Mesendoderm (in vitro differentiated cells): ENCODE measurements around the gene PTPRJ.
"Not testable (repeated sequence)": the region's sequence is repeated elsewhere in the genome, so short reads cannot be mapped to it uniquely, and the experiment has no call there.

Experiments
- DNase-seq: peaks from one replicate; pipeline ENCODE4 v3.0.0; 2013
- H2AK5ac ChIP-seq: 2 replicates; pipeline ENCODE4 v1.6.1; 2013; ENCODE audit warnings: low read length, inconsistent platforms
- H2BK120ac ChIP-seq: 2 replicates; pipeline ENCODE4 v1.6.1; 2013; ENCODE audit warnings: low read depth, mild to moderate bottlenecking, low read length, moderate library complexity, mixed read lengths
- H2BK15ac ChIP-seq: replicated peaks from 2 replicates; pipeline ENCODE4 v1.6.1; 2013; ENCODE audit warnings: low read depth, mild to moderate bottlenecking, moderate library complexity
- H2BK5ac ChIP-seq: 2 replicates; pipeline ENCODE4 v1.6.1; 2013; ENCODE audit warnings: low read length, inconsistent platforms
- H3K18ac ChIP-seq: 2 replicates; pipeline ENCODE4 v1.6.1; 2013; ENCODE audit warnings: mild to moderate bottlenecking, low read length, mixed read lengths
- H3K23ac ChIP-seq: one replicate; pipeline ENCODE4 v1.6.1; 2013; ENCODE audit warnings: low read length
- H3K27ac ChIP-seq: 2 replicates; pipeline ENCODE4 v1.5.1; 2013; ENCODE audit warnings: low read depth, mild to moderate bottlenecking, inconsistent platforms, low read length, moderate library complexity
- H3K27me3 ChIP-seq: 2 replicates; pipeline ENCODE4 v1.6.1; 2013; ENCODE audit warnings: low read length, control low read depth, mild to moderate bottlenecking, inconsistent platforms; ENCODE audit not compliant: insufficient read depth, poor library complexity
- H3K36me3 ChIP-seq: 2 replicates; pipeline ENCODE4 v1.6.1; 2013; ENCODE audit warnings: low read length, inconsistent platforms; ENCODE audit not compliant: control insufficient read depth, insufficient read depth
- H3K4ac ChIP-seq: one replicate; pipeline ENCODE4 v1.6.1; 2013; ENCODE audit warnings: low read depth, mild to moderate bottlenecking, low read length, moderate library complexity
- H3K4me1 ChIP-seq: 2 replicates; pipeline ENCODE4 v1.6.1; 2013; ENCODE audit warnings: low read depth, low read length, inconsistent platforms; ENCODE audit not compliant: control insufficient read depth
- H3K4me2 ChIP-seq: 2 replicates; pipeline ENCODE4 v1.6.1; 2013; ENCODE audit warnings: low read length
- H3K4me3 ChIP-seq: 2 replicates; pipeline ENCODE4 v1.5.1; 2013; ENCODE audit warnings: mild to moderate bottlenecking, low read length
- H3K56ac ChIP-seq: one replicate; pipeline ENCODE4 v1.6.1; 2013; ENCODE audit warnings: low read length
- H3K79me1 ChIP-seq: 2 replicates; pipeline ENCODE4 v1.6.1; 2013; ENCODE audit warnings: low read length, inconsistent platforms
- H3K79me2 ChIP-seq: 2 replicates; pipeline ENCODE4 v1.6.1; 2013; ENCODE audit warnings: mild to moderate bottlenecking, low read length; ENCODE audit not compliant: control insufficient read depth, insufficient read depth
- H3K9ac ChIP-seq: 2 replicates; pipeline ENCODE4 v1.6.1; 2013; ENCODE audit warnings: low read length, inconsistent platforms
- H4K5ac ChIP-seq: one replicate; pipeline ENCODE4 v1.6.1; 2013; ENCODE audit warnings: low read length
- H4K8ac ChIP-seq: one replicate; pipeline ENCODE4 v1.6.1; 2013; ENCODE audit warnings: low read depth, mild to moderate bottlenecking, control low read depth, low read length, moderate library complexity
- WGBS: extraction: QIAGEN DNeasy Blood & Tissue Kit; methylation state at CpG from one replicate; pipeline ENCODE4 v1.1.7; 2013; ENCODE audit warnings: low lambda C conversion rate, missing lambda C conversion rate; ENCODE audit not compliant: insufficient coverage; ENCODE audit errors: extremely low coverage; 5-methylcytosine and 5-hydroxymethylcytosine counted together

PTPRJ gene

DNA sequence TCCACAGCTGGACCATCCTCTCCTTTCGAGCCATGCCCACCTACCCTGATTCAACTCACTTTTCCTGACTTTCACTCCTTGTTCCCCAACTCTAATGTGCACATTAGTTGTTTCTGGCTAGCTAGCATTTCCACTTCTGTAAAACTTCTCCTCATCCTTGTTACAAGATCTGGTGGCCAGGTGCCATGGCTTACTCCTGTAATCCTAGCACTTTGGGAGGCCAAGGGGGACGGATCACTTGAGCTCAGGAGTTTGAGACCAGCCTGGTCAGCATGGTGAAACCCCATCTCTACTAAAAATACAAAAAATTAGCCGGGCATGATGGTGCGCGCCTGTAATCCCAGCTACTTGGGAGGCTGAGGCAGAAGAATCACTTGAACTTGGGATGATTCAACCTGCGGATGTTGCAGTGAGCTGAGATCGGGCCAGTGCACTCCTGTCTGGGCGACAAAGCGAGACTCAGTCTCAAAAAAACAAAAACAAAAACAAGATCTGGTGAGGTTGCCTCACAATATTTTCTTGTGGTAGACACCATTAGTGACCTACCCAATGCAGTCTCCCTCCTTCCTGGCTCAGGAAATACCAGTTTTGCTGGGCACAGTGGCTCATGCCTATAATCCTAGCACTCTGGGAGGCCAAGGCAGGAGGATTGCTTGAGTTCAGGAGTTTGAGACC, 31.2 kb upstream of the PTPRJ start:
- H2BK120ac ChIP-seq, H2BK15ac ChIP-seq, H3K18ac ChIP-seq, H3K4ac ChIP-seq, H3K36me3 ChIP-seq, H3K27me3 ChIP-seq, H2AK5ac ChIP-seq, DNase-seq, H3K79me1 ChIP-seq, H4K8ac ChIP-seq, H3K4me1 ChIP-seq, H3K9ac ChIP-seq, H2BK5ac ChIP-seq, H3K79me2 ChIP-seq, H3K4me3 ChIP-seq, H3K4me2 ChIP-seq, H3K27ac ChIP-seq, H4K5ac ChIP-seq, H3K23ac ChIP-seq: not testable (repeated sequence)
- WGBS: no CpG with 5 or more reads among the region's 9 CpGs
- H3K56ac ChIP-seq: peak overlapping the region; percentile 53

- no peak overlapping the region for H3K4ac ChIP-seq
- H2BK15ac ChIP-seq: no peak overlapping the region
- peaks cover 1% of the 10 kb centered on the region for H3K4me1 ChIP-seq
- H2AK5ac ChIP-seq: no peak overlapping the region
- H3K27ac ChIP-seq: no peak overlapping the region
- H4K5ac ChIP-seq: no peak overlapping the region
- no peak overlapping the region for H3K9ac ChIP-seq
- H3K23ac ChIP-seq: no peak overlapping the region
- no peak overlapping the region for H4K8ac ChIP-seq
- no peaks in the 10 kb centered on the region for H3K79me1 ChIP-seq
- H3K36me3 ChIP-seq: no peaks in the 10 kb centered on the region
- DNase-seq: no peak
- H3K18ac ChIP-seq: no peak overlapping the region
- no peak overlapping the region for H2BK5ac ChIP-seq
- no peak overlapping the region for H3K4me3 ChIP-seq
- no peak overlapping the region for H2BK120ac ChIP-seq
- no CpG with 5 or more reads among the region's 5 CpGs for WGBS
- H3K79me2 ChIP-seq: no peaks in the 10 kb centered on the region
- no peak overlapping the region for H3K56ac ChIP-seq
- no peaks in the 10 kb centered on the region for H3K27me3 ChIP-seq
- H3K4me2 ChIP-seq: no peak overlapping the region
Observed at GRCh38 chr11:47950396-47950795, 30.0 kb upstream of the PTPRJ start.

- H3K9ac ChIP-seq, H3K27ac ChIP-seq, H3K27me3 ChIP-seq, H3K79me1 ChIP-seq, H4K5ac ChIP-seq, H3K4me3 ChIP-seq, H2BK15ac ChIP-seq, H2BK120ac ChIP-seq, H2BK5ac ChIP-seq, H2AK5ac ChIP-seq, H3K4me2 ChIP-seq, DNase-seq, H4K8ac ChIP-seq, H3K79me2 ChIP-seq, H3K4ac ChIP-seq, H3K56ac ChIP-seq, H3K36me3 ChIP-seq, H3K4me1 ChIP-seq, H3K18ac ChIP-seq, H3K23ac ChIP-seq: not testable (repeated sequence)
- no CpG with 5 or more reads among the region's 12 CpGs for WGBS
Observed at GRCh38 chr11:47951504-47951903, 28.9 kb upstream of the PTPRJ start.

- H3K4ac ChIP-seq: no peak overlapping the region
- H3K4me2 ChIP-seq: no peak overlapping the region
- H2BK120ac ChIP-seq: no peak overlapping the region
- H3K79me2 ChIP-seq: no peaks in the 10 kb centered on the region
- no CpG with 5 or more reads among the region's 4 CpGs for WGBS
- H2BK15ac ChIP-seq: no peak overlapping the region
- H3K9ac ChIP-seq: no peak overlapping the region
- no peak overlapping the region for H4K5ac ChIP-seq
- H3K79me1 ChIP-seq: no peaks in the 10 kb centered on the region
- H3K36me3 ChIP-seq: no peaks in the 10 kb centered on the region
- no peaks in the 10 kb centered on the region for H3K4me1 ChIP-seq
- no peak overlapping the region for H3K4me3 ChIP-seq
- H3K23ac ChIP-seq: no peak overlapping the region
- H3K27ac ChIP-seq: no peak overlapping the region
- no peak overlapping the region for H3K56ac ChIP-seq
- no peak overlapping the region for H3K18ac ChIP-seq
- H2BK5ac ChIP-seq: no peak overlapping the region
- no peaks in the 10 kb centered on the region for H3K27me3 ChIP-seq
- no peak overlapping the region for H4K8ac ChIP-seq
- no peak for DNase-seq
- no peak overlapping the region for H2AK5ac ChIP-seq
Observed at GRCh38 chr11:47955061-47955755, 25.2 kb upstream of the PTPRJ start.

- H3K23ac ChIP-seq: no peak overlapping the region
Observed at GRCh38 chr11:47960015-47960414, 20.3 kb upstream of the PTPRJ start.

More at GRCh38 chr11:47960015-47960414, 20.3 kb upstream of the PTPRJ start:
- no peaks in the 10 kb centered on the region for H3K4me1 ChIP-seq
- H3K4me3 ChIP-seq: no peak overlapping the region
- no peaks in the 10 kb centered on the region for H3K36me3 ChIP-seq
- no peak overlapping the region for H3K27ac ChIP-seq
- WGBS: no CpG with 5 or more reads among the region's 6 CpGs
- no peak overlapping the region for H3K4ac ChIP-seq
- no peak overlapping the region for H2BK5ac ChIP-seq
- H4K5ac ChIP-seq: no peak overlapping the region
- no peaks in the 10 kb centered on the region for H3K27me3 ChIP-seq
- H2BK120ac ChIP-seq: no peak overlapping the region
- no peaks in the 10 kb centered on the region for H3K79me2 ChIP-seq
- no peak overlapping the region for H3K18ac ChIP-seq
- H3K9ac ChIP-seq: no peak overlapping the region
- H3K79me1 ChIP-seq: no peaks in the 10 kb centered on the region
- H2BK15ac ChIP-seq: no peak overlapping the region
- no peak overlapping the region for H2AK5ac ChIP-seq
- H3K56ac ChIP-seq: no peak overlapping the region
- no peak overlapping the region for H3K4me2 ChIP-seq
- no peak overlapping the region for H4K8ac ChIP-seq
- no peak for DNase-seq
